ENCODE measurements around the gene SWT1. TPM values are rescaled to one million over a fixed set of nuclear protein-coding genes. Genes with fewer than 3 reads are reported as not detected.
"Not testable (repeated sequence)": the region's sequence is repeated elsewhere in the genome, so short reads cannot be mapped to it uniquely, and the experiment has no call there.

Gene SWT1
- total RNA-seq, 1 experiment from 2014 or later = 4.7 TPM

- DNase-seq (ENCODE audit: low read depth) = no peak
Observed at GRCh38 chr1:185249563-185249962, 92.6 kb downstream of the SWT1 start.

DNA sequence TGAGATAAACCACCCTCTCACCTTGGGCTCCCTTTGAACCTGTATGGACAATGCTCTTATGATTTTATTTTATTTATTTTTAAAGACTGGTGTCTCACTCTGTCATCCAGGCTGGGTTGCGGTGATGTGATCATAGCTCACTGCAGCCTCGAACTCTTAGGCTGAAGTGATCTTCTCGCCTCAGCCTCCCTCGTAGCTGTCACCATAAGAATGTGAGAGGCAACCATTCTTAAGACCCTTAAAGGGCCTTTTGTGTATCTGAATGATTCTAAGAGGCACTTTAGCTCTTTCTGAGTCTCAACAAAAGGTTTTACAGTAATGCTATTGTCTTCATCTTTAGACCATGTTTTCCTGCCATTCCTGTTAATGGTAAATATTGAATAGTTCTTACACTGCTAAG, 93.1 kb downstream of the SWT1 start:
- no peak for DNase-seq (ENCODE audit: low read depth)

DNA sequence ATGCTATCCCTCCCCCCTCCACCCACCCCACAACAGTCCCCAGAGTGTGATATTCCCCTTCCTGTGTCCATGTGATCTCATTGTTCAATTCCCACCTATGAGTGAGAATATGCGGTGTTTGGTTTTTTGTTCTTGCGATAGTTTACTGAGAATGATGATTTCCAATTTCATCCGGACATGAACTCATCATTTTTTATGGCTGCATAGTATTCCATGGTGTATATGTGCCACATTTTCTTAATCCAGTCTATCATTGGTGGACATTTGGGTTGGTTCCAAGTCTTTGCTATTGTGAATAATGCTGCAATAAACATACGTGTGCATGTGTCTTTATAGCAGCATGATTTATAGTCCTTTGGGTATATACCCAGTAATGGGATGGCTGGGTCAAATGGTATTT, 95.0 kb downstream of the SWT1 start:
- not testable (repeated sequence) for DNase-seq (ENCODE audit: low read depth)

DNA sequence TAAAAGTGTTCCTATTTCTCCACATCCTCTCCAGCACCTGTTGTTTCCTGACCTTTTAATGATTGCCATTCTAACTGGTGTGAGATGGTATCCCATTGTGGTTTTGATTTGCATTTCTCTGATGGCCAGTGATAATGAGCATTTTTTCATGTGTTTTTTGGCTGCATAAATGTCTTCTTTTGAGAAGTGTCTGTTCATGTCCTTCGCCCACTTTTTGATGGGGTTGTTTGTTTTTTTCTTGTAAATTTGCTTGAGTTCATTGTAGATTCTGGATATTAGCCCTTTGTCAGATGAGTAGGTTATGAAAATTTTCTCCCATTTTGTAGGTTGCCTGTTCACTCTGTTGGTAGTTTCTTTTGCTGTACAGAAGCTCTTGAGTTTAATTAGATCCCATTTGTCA, 95.4 kb downstream of the SWT1 start:
- DNase-seq (ENCODE audit: low read depth) = not testable (repeated sequence)

- not testable (repeated sequence) for DNase-seq (ENCODE audit: low read depth)
Observed at GRCh38 chr1:185255595-185255994, 98.6 kb downstream of the SWT1 start.

DNA sequence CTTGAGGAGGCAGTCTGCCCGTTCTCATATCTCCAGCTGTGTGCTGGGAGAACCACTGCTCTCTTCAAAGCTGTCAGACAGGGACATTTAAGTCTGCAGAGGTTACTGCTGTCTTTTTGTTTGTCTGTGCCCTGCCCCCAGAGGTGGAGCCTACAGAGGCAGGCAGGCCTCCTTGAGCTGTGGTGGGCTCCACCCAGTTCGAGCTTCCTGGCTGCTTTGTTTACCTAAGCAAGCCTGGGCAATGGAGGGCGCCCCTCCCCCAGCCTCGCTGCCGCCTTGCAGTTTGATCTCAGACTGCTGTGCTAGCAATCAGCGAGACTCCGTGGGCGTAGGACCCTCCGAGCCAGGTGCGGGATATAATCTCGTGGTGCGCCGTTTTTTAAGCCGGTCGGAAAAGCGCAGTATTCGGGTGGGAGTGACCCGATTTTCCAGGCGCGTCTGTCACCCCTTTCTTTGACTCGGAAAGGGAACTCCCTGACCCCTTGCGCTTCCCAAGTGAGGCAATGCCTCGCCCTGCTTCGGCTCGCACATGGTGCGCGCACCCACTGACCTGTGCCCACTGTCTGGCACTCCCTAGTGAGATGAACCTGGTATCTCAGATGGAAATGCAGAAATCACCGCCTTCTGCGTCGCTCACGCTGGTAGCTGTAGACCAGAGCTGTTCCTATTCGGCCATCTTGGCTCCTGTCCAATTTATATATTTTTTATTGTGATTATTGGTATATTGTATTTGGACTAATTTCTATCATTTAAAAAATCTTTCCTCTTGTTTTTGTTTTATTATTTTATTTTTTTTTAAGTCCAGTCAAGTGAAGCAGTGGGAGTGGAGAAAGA, 100.4 kb downstream of the SWT1 start:
- DNase-seq (ENCODE audit: low read depth) = not testable (repeated sequence)

DNA sequence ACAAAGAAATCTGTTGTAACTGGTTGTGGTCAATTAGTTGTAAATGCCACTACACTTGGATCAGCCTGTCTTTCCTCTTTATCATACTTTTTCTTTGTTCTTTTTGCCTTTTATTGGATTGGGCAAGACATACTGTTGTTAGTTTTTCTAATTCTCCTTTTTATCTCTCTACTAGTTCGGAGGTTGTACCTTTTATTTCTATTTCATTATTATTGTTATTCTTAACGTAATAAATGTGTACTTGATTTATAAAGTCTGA, 100.9 kb downstream of the SWT1 start:
- peak; percentile 8 for DNase-seq (ENCODE audit: low read depth)

DNA sequence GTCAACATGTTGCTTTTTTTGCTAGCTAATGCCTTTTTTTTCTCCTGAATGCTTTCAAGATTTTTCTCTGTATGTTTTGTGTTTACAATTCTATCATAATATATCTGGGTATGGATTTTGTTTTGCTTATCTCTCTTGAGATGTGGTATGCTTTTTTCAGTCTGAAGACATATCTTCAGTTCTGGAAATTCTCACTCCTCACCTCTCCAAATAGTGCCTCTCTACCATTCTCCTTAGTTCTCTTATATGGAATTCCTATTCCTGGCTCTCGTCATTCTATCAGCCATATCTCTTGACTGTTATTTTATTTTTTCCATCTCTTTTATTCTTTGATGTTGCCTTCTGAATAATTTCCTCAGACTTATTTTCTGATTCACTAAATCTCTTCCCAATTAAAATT, 101.7 kb downstream of the SWT1 start:
- no peak for DNase-seq (ENCODE audit: low read depth)

DNA sequence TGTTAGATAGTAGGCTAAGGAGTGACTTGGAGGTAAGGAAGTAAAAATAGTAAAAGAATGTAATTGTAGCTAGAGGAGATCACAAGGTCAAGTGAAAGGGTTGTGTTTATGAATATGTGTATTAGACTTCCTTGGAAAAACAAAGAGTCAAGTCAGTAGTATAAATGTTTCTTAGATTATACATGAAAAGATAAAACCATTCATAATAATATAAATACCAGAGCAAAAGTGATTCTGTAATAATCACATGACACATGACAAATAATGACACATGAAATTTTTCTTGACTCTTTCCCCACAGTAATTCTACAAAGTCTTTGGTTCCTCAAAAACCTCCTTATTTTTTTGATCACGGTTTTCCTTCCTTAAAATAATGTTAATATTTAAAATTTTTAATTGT, 103.6 kb downstream of the SWT1 start:
- DNase-seq (ENCODE audit: low read depth) = no peak

DNA sequence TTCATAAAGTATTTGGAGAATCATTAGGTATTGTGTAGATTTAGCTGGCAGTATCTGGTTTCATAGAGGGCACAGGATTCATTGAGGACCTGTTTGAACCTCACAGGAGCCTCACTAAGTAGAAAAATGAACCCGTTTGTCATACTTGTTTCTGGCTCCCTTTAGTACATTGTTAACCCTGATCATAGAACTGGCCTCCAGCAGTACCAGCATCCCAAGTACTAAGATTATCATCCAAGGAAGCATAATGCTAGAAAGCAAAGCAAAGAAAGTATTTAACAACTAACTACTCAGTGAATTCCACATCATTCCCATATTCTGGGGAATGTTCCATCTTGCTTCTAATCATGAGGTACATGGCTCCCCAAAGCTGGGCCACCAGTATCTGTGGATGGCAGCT, 105.2 kb downstream of the SWT1 start:
- DNase-seq (ENCODE audit: low read depth) = no peak

DNA sequence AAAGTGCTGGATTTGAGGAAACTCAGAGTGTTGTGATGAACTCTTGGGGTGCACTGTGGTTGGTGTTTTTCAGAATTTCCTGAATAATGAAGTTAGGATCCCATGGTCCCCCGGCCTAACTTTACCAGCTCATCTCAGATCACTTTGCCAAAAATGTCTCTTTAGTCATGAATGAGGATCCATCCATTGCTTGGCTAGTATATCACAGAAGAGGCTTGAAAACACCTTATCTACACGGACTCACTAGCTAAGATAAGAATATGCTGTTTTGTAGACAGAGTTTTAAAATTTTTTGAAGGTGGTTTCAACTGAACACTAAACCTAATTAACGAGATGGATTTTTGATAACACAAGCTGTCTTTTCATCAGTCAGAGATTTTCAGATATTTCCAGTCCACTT, 106.3 kb downstream of the SWT1 start:
- no peak for DNase-seq (ENCODE audit: low read depth)

- DNase-seq (ENCODE audit: low read depth) = no peak
Observed at GRCh38 chr1:185263780-185264179, 106.8 kb downstream of the SWT1 start.

GRCh38 chr1:185265314-185265713, 108.3 kb downstream of the SWT1 start:
- DNase-seq (ENCODE audit: low read depth) = no peak

DNA sequence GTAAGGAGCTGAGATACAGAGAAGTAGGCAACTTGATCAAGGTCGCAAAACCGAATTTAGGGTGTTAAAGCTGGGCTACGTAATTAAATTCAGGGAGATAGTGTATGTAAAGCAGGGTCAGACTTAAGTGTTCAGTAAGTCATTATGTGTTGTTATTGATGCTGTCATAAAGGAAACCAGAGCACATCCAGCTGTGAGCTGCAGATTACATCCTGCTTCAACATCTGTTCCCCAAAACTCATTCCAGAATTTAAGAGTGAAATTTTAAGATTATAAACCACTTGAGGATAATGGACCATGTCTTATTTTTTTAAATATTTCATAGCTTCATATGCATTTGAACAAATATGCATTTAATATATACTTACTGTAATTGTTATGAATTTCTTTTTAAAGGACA, 110.3 kb downstream of the SWT1 start:
- no peak for DNase-seq (ENCODE audit: low read depth)

DNA sequence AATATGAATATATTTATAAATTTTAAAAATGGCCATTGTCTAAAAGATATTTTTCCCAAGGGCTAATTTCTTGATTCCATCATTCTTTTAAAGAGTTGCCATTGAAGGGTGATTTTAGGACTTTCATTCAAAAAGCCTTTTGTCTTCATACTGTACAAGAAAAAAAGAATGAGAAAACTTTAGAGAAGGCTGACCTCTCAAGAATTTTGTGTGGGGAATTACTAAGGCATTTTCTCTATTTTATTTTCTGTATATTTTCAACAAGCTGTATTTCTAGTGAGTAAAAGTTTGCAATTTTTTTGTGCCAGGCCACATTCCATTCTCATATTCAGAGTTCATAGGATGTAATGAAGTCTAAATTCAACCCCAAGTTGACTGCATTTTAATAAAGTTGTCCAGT, 110.7 kb downstream of the SWT1 start:
- DNase-seq (ENCODE audit: low read depth) = no peak

- no peak for DNase-seq (ENCODE audit: low read depth)
Observed at GRCh38 chr1:185268352-185268751, 111.4 kb downstream of the SWT1 start.

DNA sequence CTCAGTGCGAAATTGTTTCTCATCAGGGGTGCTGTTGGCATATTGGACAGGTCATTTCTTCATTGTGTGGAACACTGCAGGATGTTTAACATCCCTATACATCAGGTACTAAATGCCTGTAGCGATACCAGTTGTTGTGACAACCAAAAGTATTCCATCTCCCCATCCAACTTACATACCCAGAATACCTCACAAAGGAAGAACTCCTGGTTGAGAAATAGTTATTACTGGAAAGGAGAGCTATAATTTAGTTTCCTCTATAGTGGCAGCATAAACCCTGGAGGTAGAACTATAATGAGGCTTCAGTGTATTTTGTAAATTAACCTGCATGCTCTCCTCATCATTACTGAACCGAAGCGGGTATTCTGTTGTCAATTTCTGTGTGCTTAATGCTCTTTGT, 115.0 kb downstream of the SWT1 start:
- no peak for DNase-seq (ENCODE audit: low read depth)

DNA sequence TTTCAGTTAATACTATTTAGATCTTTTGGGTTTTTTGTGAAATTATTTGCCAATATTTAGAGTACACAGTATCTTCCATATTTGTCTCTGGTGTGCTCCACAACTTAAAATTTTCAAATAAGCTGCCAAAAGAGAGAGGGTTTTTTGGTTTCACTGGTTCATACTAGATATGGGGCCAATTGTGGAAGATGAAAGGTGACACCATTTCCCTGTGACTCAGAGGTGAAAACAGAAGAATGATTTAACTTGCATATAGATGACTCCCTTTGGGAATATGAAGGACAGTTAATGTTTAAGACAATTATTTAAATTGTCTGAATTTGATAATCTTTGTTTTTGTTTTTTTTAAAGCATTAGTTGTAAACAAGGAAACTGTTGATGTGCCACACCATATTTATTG, 122.6 kb downstream of the SWT1 start:
- peak; percentile 37 for DNase-seq (ENCODE audit: low read depth)

DNA sequence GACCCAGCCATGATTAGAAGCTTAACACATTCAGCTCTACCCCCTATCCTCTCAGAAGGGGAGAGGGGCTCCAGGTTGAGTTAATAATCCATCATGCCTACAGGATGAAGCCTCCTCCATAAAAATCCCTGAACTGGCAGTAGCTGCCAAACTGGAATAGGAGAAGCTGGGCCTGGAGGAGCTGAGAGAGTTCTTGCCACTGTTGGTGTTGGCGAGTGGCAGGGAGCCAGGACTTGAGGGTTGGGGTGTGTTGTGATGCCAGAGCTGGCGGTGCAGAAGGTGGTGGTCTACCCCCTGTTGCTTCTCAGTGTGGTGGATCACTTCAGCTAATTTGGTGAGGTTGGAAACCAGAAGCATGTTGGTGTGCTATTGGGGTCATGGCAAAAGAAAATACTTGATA, 123.6 kb downstream of the SWT1 start:
- no peak for DNase-seq (ENCODE audit: low read depth)

DNA sequence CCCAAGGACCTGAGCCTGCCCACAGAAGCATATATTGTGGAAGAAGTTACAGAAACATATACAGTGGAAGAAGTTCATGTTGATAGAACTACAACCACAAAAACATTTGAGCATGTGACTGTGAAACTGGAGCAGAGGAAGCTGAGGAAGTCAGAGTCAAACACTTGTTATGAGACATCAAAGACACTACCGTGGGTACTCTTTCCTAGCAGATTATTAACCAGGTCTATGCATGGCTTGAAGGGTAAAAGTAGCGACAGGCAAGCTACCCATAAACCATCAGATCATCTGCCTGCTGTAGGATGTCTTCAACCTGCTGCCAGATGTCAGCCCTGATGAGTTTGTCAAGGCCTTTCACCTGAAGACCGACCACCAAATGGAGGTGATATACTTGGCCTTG, 124.3 kb downstream of the SWT1 start:
- DNase-seq (ENCODE audit: low read depth) = no peak

- no peak for DNase-seq (ENCODE audit: low read depth)
Observed at GRCh38 chr1:185284116-185284515, 127.1 kb downstream of the SWT1 start.

GRCh38 chr1:185284533-185285276, 127.7 kb downstream of the SWT1 start:
- peak; percentile 6 for DNase-seq (ENCODE audit: low read depth)

DNA sequence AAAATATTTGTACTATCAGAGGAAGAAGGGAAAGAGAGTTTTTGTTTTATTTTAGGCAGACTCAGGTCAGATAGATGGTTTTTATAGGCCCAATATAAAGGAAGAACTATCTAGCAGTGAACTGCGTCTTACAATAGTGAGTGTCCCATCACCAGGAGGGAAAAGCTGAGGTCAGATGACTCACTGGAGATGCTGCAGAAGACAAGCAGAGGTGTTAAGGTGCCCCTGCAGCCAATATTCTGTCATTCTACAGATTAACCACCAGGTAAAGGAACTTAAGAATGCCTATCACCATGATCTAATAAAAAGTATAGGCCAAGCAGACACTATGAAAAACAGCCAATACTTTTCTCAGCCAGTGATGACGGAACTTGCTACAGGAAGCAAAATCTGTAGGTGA, 130.5 kb downstream of the SWT1 start:
- DNase-seq (ENCODE audit: low read depth) = no peak

DNA sequence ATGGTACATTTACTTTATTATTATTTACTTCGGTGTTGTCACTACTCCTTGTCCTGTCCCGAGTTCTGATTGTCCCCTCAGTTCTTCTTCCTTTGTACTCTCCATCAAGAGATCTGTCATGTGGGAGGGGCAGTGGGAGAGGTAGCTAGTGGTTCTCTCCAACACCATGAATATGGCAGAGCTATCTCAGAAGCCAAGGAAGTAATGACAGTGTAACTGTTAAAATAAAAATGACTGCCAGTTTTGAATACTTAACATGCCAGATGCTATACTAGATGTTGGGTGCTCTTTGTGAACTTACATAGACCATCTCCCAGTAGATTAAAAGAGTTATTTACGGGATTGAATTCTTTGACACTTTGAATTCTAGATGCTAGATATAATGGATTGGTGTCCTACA, 131.5 kb downstream of the SWT1 start:
- no peak for DNase-seq (ENCODE audit: low read depth)
